ENCODE measurements around the gene ADK.
"Not testable (repeated sequence)": the region's sequence is repeated elsewhere in the genome, so short reads cannot be mapped to it uniquely, and the experiment has no call there.

ADK gene

DNA sequence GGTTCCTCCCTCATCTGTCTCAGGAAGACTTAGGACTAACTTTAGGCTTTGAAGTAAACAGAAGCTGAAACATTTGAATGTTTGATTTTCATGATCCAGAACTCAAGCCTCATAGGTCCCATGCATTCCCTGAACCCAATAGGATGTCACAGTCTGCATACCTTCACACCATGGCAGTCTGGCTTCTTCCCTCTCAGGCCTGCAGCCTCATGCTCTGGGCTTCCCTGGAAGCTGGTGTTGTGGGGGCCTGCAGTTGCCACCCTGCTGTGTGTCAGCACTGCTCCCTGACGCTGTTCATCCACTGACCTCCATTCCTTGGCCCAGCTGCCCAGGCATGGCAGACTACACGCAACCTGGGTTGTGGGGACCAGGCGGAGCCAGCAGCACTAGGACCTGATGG, 407.9 kb downstream of the ADK start:
- Histone ChIP-seq H3K9me3 (ENCODE audit: control insufficient read depth, low read length) (no peaks in the 10 kb centered on the region), H3K4me1 (ENCODE audit: control insufficient read depth, insufficient read depth, low read length) (no peaks in the 10 kb centered on the region), H3K36me3 (ENCODE audit: control insufficient read depth, insufficient read depth, low read length, severe bottlenecking) (peaks cover 14% of the 10 kb centered on the region), H3K27me3 (replicated peaks; ENCODE audit: control insufficient read depth, insufficient read depth, low read length) (no peaks in the 10 kb centered on the region), H3K4me3 (ENCODE audit: low read length) (no peak overlapping the region), H3K9ac (ENCODE audit: low read length) (no peak overlapping the region)
- DNase-seq (ENCODE audit: low read depth): no peak

DNA sequence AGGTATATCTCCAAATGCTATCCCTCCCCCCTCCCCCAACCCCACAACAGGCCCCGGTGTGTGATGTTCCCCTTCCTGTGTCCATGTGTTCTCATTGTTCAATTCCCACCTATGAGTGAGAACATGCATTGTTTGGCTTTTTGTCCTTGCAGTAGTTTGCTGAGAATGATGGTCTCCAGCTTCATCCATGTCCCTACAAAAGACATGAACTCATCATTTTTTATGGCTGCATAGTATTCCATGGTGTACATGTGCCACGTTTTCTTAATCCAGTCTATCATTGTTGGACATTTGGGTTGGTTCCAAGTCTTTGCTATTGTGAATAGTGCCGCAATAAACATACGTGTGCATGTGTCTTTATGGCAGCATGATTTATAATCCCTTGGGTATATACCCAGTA, 417.9 kb downstream of the ADK start:
- H3K36me3 ChIP-seq (ENCODE audit: control insufficient read depth, insufficient read depth, low read length, severe bottlenecking): not testable (repeated sequence)

DNA sequence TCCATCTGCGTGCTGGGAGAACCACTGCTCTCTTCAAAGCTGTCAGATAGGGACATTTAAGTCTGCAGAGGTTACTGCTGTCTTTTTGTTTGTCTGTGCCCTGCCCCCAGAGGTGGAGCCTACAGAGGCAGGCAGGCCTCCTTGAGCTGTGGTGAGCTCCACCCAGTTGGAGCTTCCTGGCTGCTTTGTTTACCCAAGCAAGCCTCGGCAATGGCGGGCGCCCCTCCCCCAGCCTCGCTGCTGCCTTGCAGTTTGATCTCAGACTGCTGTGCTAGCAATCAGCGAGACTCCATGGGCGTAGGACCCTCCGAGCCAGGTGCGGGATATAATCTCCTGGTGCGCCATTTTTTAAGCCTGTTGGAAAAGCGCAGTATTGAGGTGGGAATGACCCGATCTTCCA, 422.5 kb downstream of the ADK start:
- not testable (repeated sequence) for H3K9me3 ChIP-seq (ENCODE audit: control insufficient read depth, low read length); H3K27me3 ChIP-seq (replicated peaks; ENCODE audit: control insufficient read depth, insufficient read depth, low read length); H3K4me3 ChIP-seq (ENCODE audit: low read length); H3K36me3 ChIP-seq (ENCODE audit: control insufficient read depth, insufficient read depth, low read length, severe bottlenecking); DNase-seq (ENCODE audit: low read depth); H3K9ac ChIP-seq (ENCODE audit: low read length); H3K4me1 ChIP-seq (ENCODE audit: control insufficient read depth, insufficient read depth, low read length)

More for the DNA sequence above, 417.9 kb downstream of the ADK start:
- not testable (repeated sequence) for H3K27me3 ChIP-seq (replicated peaks; ENCODE audit: control insufficient read depth, insufficient read depth, low read length); H3K9me3 ChIP-seq (ENCODE audit: control insufficient read depth, low read length); H3K4me3 ChIP-seq (ENCODE audit: low read length); H3K4me1 ChIP-seq (ENCODE audit: control insufficient read depth, insufficient read depth, low read length); H3K9ac ChIP-seq (ENCODE audit: low read length); DNase-seq (ENCODE audit: low read depth)

DNA sequence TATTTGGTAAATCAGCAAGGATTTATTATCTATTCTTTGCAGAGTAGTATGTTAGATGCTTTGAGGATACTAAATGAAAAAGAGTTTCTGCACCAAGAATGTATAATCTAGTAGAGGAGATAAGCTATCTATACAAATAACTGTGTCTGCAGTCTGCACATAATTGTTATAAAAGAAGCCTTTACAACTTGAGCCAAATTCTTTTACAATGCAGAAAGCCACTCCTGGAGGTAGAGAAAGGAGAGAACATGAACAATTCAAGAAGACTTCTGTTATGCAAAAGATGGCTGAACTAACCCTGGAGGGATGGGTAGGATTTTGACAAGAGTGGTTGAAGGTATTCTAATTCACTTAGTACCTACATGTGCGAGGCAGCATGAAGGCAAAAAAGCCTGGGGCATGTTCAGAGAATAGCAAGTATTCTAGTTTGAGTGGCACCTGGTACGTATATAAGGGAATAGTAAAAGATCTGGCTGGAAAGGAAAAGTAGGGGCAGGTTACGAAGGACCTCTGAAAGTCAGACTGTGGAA, 424.2 kb downstream of the ADK start:
- no peaks in the 10 kb centered on the region for H3K27me3 ChIP-seq (replicated peaks; ENCODE audit: control insufficient read depth, insufficient read depth, low read length)
- H3K9ac ChIP-seq (ENCODE audit: low read length): no peak overlapping the region
- no peak overlapping the region for H3K4me3 ChIP-seq (ENCODE audit: low read length)
- no peak for DNase-seq (ENCODE audit: low read depth)
- H3K4me1 ChIP-seq (ENCODE audit: control insufficient read depth, insufficient read depth, low read length): no peaks in the 10 kb centered on the region
- H3K36me3 ChIP-seq (ENCODE audit: control insufficient read depth, insufficient read depth, low read length, severe bottlenecking): no peaks in the 10 kb centered on the region
- H3K9me3 ChIP-seq (ENCODE audit: control insufficient read depth, low read length): no peaks in the 10 kb centered on the region

DNA sequence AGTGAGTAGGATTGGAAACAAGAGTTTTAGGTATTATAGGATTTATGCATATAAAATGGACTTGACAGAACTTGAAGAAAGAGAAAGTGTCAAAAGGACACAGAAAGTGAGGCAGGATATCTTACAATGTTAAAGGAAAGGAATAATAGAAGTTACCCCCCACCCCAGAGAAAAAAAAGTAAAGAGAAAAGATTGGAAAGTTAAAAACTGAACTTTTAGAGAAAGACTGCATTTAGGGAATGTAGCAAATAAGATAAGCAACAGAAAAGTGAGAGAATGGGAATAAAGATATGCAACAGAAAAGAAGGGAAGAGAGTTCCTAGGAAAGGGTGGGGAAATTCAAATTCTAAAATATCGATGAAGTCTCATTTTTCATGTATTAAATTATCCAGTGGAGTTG, 424.9 kb downstream of the ADK start:
- H3K36me3 ChIP-seq (ENCODE audit: control insufficient read depth, insufficient read depth, low read length, severe bottlenecking): no peaks in the 10 kb centered on the region
- H3K4me3 ChIP-seq (ENCODE audit: low read length): no peak overlapping the region
- H3K9ac ChIP-seq (ENCODE audit: low read length): no peak overlapping the region
- H3K4me1 ChIP-seq (ENCODE audit: control insufficient read depth, insufficient read depth, low read length): no peaks in the 10 kb centered on the region
- no peaks in the 10 kb centered on the region for H3K9me3 ChIP-seq (ENCODE audit: control insufficient read depth, low read length)
- no peak for DNase-seq (ENCODE audit: low read depth)
- H3K27me3 ChIP-seq (replicated peaks; ENCODE audit: control insufficient read depth, insufficient read depth, low read length): no peaks in the 10 kb centered on the region

DNA sequence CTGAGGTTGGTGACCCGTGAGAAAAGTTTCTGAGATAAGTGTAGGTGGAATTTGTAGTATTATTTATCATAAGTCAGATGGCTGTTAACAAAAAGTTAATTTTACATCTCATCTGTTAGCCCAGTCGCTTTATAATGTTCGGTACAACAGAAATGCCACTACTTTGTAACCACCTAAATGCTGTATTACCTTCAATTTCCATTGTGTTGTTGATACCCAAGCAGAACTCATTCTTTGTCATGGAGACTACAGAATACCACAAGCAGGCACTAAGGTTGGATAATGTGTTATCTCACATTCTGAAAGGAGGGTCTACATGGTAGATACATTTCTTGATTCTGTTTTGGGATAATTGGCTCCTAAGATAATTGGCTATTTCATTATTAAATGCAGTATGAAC, 425.6 kb downstream of the ADK start:
- Histone ChIP-seq H3K9me3 (ENCODE audit: control insufficient read depth, low read length) (no peaks in the 10 kb centered on the region), H3K27me3 (replicated peaks; ENCODE audit: control insufficient read depth, insufficient read depth, low read length) (no peaks in the 10 kb centered on the region), H3K9ac (ENCODE audit: low read length) (no peak overlapping the region), H3K4me1 (ENCODE audit: control insufficient read depth, insufficient read depth, low read length) (no peaks in the 10 kb centered on the region), H3K4me3 (ENCODE audit: low read length) (no peak overlapping the region), H3K36me3 (ENCODE audit: control insufficient read depth, insufficient read depth, low read length, severe bottlenecking) (no peaks in the 10 kb centered on the region)
- no peak for DNase-seq (ENCODE audit: low read depth)

DNA sequence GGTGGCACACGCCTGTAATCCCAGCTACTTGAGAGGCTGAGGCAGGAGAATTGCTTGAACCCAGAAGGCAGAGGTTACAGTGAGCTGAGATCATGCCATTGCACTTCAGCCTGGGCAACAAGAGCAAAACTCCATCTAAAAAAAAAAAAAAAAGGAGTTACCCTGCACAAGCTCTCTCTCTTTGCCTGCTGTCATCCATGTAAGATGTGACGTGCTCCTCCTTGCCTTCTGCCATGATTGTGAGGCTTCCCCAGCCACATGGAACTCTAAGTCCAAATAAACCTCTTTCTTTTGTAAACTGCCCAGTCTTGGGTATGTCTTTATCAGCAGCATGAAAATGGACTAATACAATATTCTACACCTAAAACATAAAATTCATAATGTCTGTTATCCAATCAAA, 429.4 kb downstream of the ADK start:
- not testable (repeated sequence) for DNase-seq (ENCODE audit: low read depth); H3K4me1 ChIP-seq (ENCODE audit: control insufficient read depth, insufficient read depth, low read length); H3K9ac ChIP-seq (ENCODE audit: low read length); H3K27me3 ChIP-seq (replicated peaks; ENCODE audit: control insufficient read depth, insufficient read depth, low read length); H3K36me3 ChIP-seq (ENCODE audit: control insufficient read depth, insufficient read depth, low read length, severe bottlenecking); H3K9me3 ChIP-seq (ENCODE audit: control insufficient read depth, low read length); H3K4me3 ChIP-seq (ENCODE audit: low read length)

DNA sequence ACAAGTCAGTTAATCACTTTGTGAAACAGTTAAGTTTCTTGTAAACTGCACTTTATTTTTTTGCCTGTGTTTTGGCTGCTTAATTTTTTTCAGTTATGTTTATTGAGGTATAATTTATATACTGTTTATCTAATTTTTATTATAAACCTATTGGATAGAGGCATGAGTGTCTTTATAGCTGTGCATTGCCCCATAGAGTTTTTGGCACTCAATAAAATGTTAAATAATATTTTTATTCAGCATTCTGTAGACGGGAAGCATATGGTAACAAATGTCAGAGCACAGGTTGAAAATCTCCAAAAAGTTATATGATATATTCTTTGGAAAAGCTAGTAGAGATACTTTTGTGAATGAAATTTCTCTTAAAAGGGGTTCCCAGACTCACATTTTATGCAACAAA, 431.5 kb downstream of the ADK start:
- Histone ChIP-seq H3K4me1 (ENCODE audit: control insufficient read depth, insufficient read depth, low read length) (peaks cover 18% of the 10 kb centered on the region), H3K36me3 (ENCODE audit: control insufficient read depth, insufficient read depth, low read length, severe bottlenecking) (no peaks in the 10 kb centered on the region), H3K27me3 (replicated peaks; ENCODE audit: control insufficient read depth, insufficient read depth, low read length) (no peaks in the 10 kb centered on the region), H3K9me3 (ENCODE audit: control insufficient read depth, low read length) (no peaks in the 10 kb centered on the region), H3K4me3 (ENCODE audit: low read length) (no peak overlapping the region), H3K9ac (ENCODE audit: low read length) (no peak overlapping the region)
- DNase-seq (ENCODE audit: low read depth): no peak

DNA sequence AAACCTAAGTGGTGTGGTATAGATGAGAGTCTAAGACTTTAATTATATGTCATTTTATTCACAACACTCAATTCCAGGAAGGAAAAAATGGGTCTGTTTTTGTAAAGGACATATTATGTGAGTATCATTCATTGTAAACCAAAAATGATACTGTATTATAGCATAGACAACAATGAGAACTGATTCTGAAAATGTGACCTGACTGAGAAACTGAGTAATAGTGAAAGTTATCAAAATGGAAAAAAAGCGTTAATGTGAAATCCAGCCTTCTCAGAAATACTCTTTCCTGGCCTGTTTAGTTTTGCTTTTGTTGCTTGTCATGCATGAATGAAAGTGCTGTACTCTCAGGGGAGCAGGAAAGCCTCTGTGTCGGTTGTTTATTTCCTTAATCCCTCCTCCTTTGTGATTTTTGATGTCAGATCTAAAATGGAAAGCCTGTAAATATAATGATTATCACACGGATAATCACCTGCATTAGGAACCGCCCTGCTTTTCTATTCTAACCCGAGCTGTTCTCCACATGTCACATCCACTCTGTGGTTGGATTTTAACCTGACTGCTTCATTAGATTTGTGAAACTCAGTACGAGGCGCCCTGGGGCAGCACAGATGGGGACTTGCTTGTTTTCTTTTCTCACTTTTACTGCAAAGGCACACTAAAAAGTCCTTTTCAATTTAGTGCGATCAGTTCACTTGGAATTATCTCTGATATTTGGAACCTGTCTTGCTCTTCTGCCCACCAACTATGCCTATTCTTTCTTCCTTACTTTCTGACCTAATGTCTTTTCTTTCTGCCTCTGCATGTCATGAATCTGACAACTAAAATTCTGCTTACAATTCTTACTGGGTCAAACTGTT, 434.4 kb downstream of the ADK start:
- Histone ChIP-seq H3K9ac (ENCODE audit: low read length) (peak overlapping the region; percentile 35), H3K27me3 (replicated peaks; ENCODE audit: control insufficient read depth, insufficient read depth, low read length) (no peaks in the 10 kb centered on the region), H3K4me1 (ENCODE audit: control insufficient read depth, insufficient read depth, low read length) (peaks cover 35% of the 10 kb centered on the region), H3K4me3 (ENCODE audit: low read length) (peak overlapping the region; percentile 61), H3K36me3 (ENCODE audit: control insufficient read depth, insufficient read depth, low read length, severe bottlenecking) (no peaks in the 10 kb centered on the region), H3K9me3 (ENCODE audit: control insufficient read depth, low read length) (no peaks in the 10 kb centered on the region)
- DNase-seq (ENCODE audit: low read depth): peak; percentile 73

DNA sequence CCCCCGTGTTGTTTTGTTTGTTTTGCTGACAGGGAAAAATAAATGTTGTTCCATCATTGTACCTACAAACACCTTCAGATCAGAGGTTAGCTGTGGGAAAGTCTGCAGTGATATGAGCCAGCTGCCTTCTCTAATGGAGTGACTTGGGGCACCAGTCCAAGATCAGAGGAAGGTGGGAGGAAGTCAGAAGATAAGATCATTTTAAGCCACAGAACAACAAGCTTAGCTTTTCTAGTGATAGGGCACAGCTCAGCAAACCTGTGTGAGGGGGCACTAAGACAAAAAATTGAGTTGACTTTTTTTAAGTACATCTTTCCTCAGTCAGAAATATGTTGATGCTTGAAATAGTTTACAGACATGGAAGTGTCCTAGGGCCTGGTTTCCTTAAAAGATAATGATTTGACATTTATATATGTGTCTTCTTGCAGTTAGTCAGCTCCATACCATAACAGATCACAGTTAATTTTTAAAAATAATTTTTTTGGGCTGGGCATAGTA, 435.1 kb downstream of the ADK start:
- H3K9ac ChIP-seq (ENCODE audit: low read length): peak overlapping the region; percentile 35
- H3K36me3 ChIP-seq (ENCODE audit: control insufficient read depth, insufficient read depth, low read length, severe bottlenecking): no peaks in the 10 kb centered on the region
- H3K27me3 ChIP-seq (replicated peaks; ENCODE audit: control insufficient read depth, insufficient read depth, low read length): no peaks in the 10 kb centered on the region
- no peak overlapping the region for H3K4me3 ChIP-seq (ENCODE audit: low read length)
- DNase-seq (ENCODE audit: low read depth): peak; percentile 32
- no peaks in the 10 kb centered on the region for H3K9me3 ChIP-seq (ENCODE audit: control insufficient read depth, low read length)
- peaks cover 35% of the 10 kb centered on the region for H3K4me1 ChIP-seq (ENCODE audit: control insufficient read depth, insufficient read depth, low read length)

DNA sequence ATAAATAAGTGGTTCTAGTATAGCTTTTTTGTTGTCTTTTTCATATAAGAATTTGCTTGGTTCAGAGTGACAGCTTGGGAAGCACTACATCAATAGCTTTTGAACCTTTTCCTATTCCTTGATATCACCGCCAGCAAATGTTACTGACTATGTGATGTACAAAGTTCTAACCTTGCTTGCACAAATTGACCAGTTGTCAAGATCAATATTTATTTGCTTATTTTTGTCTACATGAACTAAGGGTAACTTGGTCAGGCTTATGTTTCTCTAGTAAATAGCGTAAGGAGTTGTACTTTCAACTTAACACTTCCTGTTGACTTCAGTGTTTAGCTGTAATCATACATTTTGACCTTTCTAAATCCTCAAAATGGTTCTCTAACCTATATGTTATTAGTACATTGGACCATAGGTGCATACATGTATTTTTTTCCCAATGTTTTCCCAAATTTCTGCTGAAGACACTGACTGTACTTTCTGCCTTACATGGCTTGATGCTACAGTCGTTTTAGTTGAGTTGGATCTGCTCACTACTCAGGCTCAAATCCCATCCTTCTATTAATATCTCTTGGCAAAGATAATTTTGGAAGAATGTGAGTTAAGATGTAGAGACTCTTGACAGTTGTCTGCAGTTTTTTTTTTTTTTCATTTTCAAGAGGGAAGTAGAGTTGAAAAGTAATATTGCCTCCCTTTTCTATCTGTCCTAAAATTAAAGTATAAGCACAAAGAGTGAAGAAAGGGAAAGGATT, 436.3 kb downstream of the ADK start:
- no peak for DNase-seq (ENCODE audit: low read depth)
- Histone ChIP-seq H3K27me3 (replicated peaks; ENCODE audit: control insufficient read depth, insufficient read depth, low read length) (no peaks in the 10 kb centered on the region), H3K4me1 (ENCODE audit: control insufficient read depth, insufficient read depth, low read length) (peaks cover 35% of the 10 kb centered on the region), H3K9me3 (ENCODE audit: control insufficient read depth, low read length) (no peaks in the 10 kb centered on the region), H3K9ac (ENCODE audit: low read length) (no peak overlapping the region), H3K4me3 (ENCODE audit: low read length) (no peak overlapping the region), H3K36me3 (ENCODE audit: control insufficient read depth, insufficient read depth, low read length, severe bottlenecking) (no peaks in the 10 kb centered on the region)

All from adipocyte (in vitro differentiated cells).